ENCODE measurements around the gene TENM4. TPM values are rescaled to one million over a fixed set of nuclear protein-coding genes. Genes with fewer than 3 reads are reported as not detected.

TENM4 gene
- total RNA-seq, 1 donor from 2014 or later: 5.1 TPM

DNA sequence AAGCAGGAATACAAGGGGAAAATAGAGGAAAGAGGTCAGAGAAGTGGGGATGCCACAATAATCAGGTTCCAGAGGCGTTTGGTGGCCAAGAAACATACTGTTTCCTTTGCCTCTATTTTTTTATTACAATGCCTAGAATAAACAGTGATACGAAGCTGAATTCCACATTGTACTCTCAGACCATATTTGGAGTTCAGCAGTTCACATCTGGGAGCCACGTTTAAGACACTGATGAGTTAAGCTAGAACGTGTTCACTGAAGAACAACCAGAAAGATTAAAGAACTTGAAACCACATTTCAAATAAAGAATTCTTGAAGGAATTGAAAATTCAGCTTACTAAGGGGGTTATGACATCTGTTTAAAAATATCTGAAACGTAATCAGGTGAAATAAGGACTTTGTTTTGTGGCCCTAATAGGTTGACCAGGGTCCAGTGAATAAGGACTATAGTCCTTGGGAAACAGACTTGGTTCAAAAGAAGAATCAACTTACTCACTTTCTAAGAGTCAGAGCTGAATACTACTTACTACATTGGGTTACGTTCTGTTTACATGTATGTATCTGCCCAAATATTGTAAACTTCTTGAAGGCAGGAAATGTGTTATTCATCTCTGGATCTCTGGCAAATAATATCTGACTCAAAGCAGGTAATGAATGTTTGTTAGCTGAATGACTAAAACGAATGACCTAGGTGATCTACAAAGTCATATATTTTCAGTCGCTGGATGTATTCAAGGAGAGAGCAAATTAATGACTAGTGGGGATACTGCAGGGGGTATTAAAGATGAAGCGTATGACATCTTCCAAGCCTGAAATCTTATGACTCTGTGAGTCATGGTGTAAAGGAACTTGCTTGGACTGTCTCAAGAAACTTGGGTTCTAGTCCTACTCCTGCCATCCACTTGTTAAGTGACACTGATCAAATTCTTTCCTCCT lies 619.2 kb downstream of the TENM4 start:
- H3K9me3 ChIP-seq (ENCODE audit: low read depth): no peaks in the 10 kb centered on the region
- no peaks in the 10 kb centered on the region for H4K20me1 ChIP-seq (ENCODE audit: low read depth)
- H3K4me1 ChIP-seq: peaks cover 9% of the 10 kb centered on the region
- no peak overlapping the region for H2AFZ ChIP-seq (replicated peaks)
- Mint-ChIP-seq H3K27ac (no peak overlapping the region), H3K4me3 (no peak overlapping the region), H3K27me3 (ENCODE audit: insufficient read depth, low read depth) (no peaks in the 10 kb centered on the region), H3K36me3 (no peaks in the 10 kb centered on the region), H3K4me1 (peaks cover 18% of the 10 kb centered on the region), H3K9me3 (no peaks in the 10 kb centered on the region)
- H3K4me2 ChIP-seq: no peak overlapping the region
- no peak overlapping the region for H3K9ac ChIP-seq
- H3K79me2 ChIP-seq (ENCODE audit: low read depth): no peaks in the 10 kb centered on the region
- TF ChIP-seq CTCF (IDR thresholded peaks at IDR 0.05) (no peak), EZH2 (IDR thresholded peaks at IDR 0.05) (no peak), EZH2phosphoT487 (IDR thresholded peaks at IDR 0.05) (no peak)
- H3K4me3 ChIP-seq: no peak overlapping the region
- no peak overlapping the region for H3K27ac ChIP-seq
- no peak for DNase-seq (ENCODE audit: low spot score)
- H3K27me3 ChIP-seq: no peaks in the 10 kb centered on the region
- no peaks in the 10 kb centered on the region for H3K36me3 ChIP-seq
- peaks cover 7% of the 10 kb centered on the region for H3F3A ChIP-seq (ENCODE audit: low read depth)

DNA sequence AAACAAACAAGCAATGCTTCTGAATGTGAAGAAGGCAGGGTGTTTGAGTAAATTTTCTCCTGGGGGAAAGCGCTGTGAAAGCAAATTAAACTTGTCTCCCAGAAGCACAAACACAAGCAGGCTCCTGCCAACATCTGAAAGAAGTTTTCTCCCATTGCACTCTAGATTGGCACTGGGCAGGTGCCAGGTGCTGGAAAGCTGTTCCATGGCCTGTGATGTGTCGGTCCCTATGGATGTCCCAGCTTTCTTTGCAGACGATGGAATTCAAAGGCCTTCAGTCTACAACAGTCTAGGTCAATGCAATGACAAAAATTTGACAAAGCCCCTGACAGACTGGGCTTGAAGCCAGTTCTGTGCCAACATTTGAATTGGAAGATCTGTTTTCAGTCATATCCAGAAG lies 620.1 kb downstream of the TENM4 start:
- DNase-seq (ENCODE audit: low spot score): no peak
- Histone ChIP-seq H3K27me3 (no peaks in the 10 kb centered on the region), H3K79me2 (ENCODE audit: low read depth) (no peaks in the 10 kb centered on the region), H4K20me1 (ENCODE audit: low read depth) (no peaks in the 10 kb centered on the region), H3K9me3 (ENCODE audit: low read depth) (no peaks in the 10 kb centered on the region), H3K9ac (no peak overlapping the region), H2AFZ (replicated peaks) (no peak overlapping the region), H3K4me2 (no peak overlapping the region), H3K36me3 (no peaks in the 10 kb centered on the region), H3K4me3 (no peak overlapping the region), H3K27ac (no peak overlapping the region), H3K4me1 (peaks cover 6% of the 10 kb centered on the region), H3F3A (ENCODE audit: low read depth) (peaks cover 6% of the 10 kb centered on the region)
- no peak overlapping the region for H3K4me3 Mint-ChIP-seq
- no peaks in the 10 kb centered on the region for H3K27me3 Mint-ChIP-seq (ENCODE audit: insufficient read depth, low read depth)
- no peaks in the 10 kb centered on the region for H3K36me3 Mint-ChIP-seq
- peaks cover 16% of the 10 kb centered on the region for H3K4me1 Mint-ChIP-seq
- H3K27ac Mint-ChIP-seq: no peak overlapping the region
- TF ChIP-seq CTCF (IDR thresholded peaks at IDR 0.05) (no peak), EZH2phosphoT487 (IDR thresholded peaks at IDR 0.05) (no peak), EZH2 (IDR thresholded peaks at IDR 0.05) (no peak)
- H3K9me3 Mint-ChIP-seq: no peaks in the 10 kb centered on the region

DNA sequence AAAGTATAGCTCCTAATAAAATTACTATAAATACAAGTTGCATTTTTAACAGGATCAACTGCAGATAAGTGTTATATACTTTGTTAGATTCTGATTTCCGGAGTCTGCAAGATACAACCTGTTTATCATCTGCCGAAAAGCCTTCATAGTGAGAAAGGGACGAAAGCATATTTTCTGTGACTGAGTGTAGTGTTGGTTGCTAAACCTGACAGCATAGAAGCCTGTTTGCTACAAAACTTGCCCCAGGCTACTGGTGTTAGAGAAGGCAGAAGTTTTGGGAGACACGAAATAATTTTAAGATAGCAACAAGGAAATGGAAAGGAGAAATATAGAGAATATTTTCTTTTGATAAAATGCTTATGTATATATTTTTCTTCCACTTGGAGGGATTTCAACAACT lies 622.6 kb downstream of the TENM4 start:
- H3K27me3 Mint-ChIP-seq (ENCODE audit: insufficient read depth, low read depth): no peaks in the 10 kb centered on the region
- H3K36me3 Mint-ChIP-seq: peaks cover 5% of the 10 kb centered on the region
- H3K9me3 Mint-ChIP-seq: no peaks in the 10 kb centered on the region
- Histone ChIP-seq H3K79me2 (ENCODE audit: low read depth) (no peaks in the 10 kb centered on the region), H4K20me1 (ENCODE audit: low read depth) (no peaks in the 10 kb centered on the region), H3F3A (ENCODE audit: low read depth) (no peaks in the 10 kb centered on the region), H3K4me1 (peaks cover 4% of the 10 kb centered on the region), H2AFZ (replicated peaks) (no peak overlapping the region), H3K36me3 (no peaks in the 10 kb centered on the region), H3K4me2 (no peak overlapping the region), H3K4me3 (no peak overlapping the region), H3K27ac (no peak overlapping the region), H3K9ac (no peak overlapping the region), H3K27me3 (no peaks in the 10 kb centered on the region), H3K9me3 (ENCODE audit: low read depth) (no peaks in the 10 kb centered on the region)
- H3K4me3 Mint-ChIP-seq: no peak overlapping the region
- DNase-seq (ENCODE audit: low spot score): no peak
- no peak overlapping the region for H3K27ac Mint-ChIP-seq
- H3K4me1 Mint-ChIP-seq: peaks cover 23% of the 10 kb centered on the region
- TF ChIP-seq EZH2 (IDR thresholded peaks at IDR 0.05): no peak
- TF ChIP-seq CTCF (IDR thresholded peaks at IDR 0.05): no peak
- no peak for TF ChIP-seq EZH2phosphoT487 (IDR thresholded peaks at IDR 0.05)

Measured in neural progenitor cell (in vitro differentiated cells).